Osteoblast (primary cell): ENCODE results near the gene USP40. TPM values are rescaled to one million over a fixed set of nuclear protein-coding genes. Genes with fewer than 3 reads are reported as not detected.

ENCODE experiments used
- DNase-seq: peaks from one replicate; pipeline ENCODE4 v3.0.0; 2011; ENCODE audit warnings: low spot score, mixed read lengths; ENCODE audit not compliant: insufficient read length; ENCODE audit errors: missing footprints
- H2AFZ ChIP-seq: 2 replicates; pipeline ENCODE4 v1.6.0; 2011; ENCODE audit warnings: mild to moderate bottlenecking, low read length
- H3K27ac ChIP-seq: 2 replicates; pipeline ENCODE4 v1.5.1; 2011; ENCODE audit warnings: mild to moderate bottlenecking, low read depth, low read length, moderate library complexity
- H3K27me3 ChIP-seq: 2 replicates; pipeline ENCODE4 v1.6.0; 2012; ENCODE audit warnings: mild to moderate bottlenecking, control low read depth, inconsistent platforms, low read length, moderate library complexity; ENCODE audit not compliant: insufficient read depth
- H3K36me3 ChIP-seq: 2 replicates; pipeline ENCODE4 v1.5.1; 2011; ENCODE audit warnings: mild to moderate bottlenecking, low read length, control low read depth, moderate library complexity; ENCODE audit not compliant: insufficient read depth
- H3K4me1 ChIP-seq: 2 replicates; pipeline ENCODE4 v1.5.1; 2011; ENCODE audit warnings: mild to moderate bottlenecking, low read length, control low read depth, moderate library complexity; ENCODE audit not compliant: insufficient read depth
- H3K4me2 ChIP-seq: 2 replicates; pipeline ENCODE4 v1.6.0; 2011; ENCODE audit warnings: mild to moderate bottlenecking, low read length; ENCODE audit not compliant: insufficient read depth
- H3K4me3 ChIP-seq: fragments of 200-600 bp; sonication (generic); 3 replicates; pipeline ENCODE4 v1.5.1; 2012; ENCODE audit warnings: mild to moderate bottlenecking, low read length, inconsistent platforms; ENCODE audit not compliant: insufficient read depth
- H3K79me2 ChIP-seq: 2 replicates; pipeline ENCODE4 v1.6.0; 2012; ENCODE audit warnings: mild to moderate bottlenecking, low read length, control low read depth, inconsistent platforms; ENCODE audit not compliant: insufficient read depth
- H3K9me3 ChIP-seq: 2 replicates; pipeline ENCODE4 v1.5.1; 2011; ENCODE audit warnings: low read depth, low read length, control low read depth
- H4K20me1 ChIP-seq: 2 replicates; pipeline ENCODE4 v1.6.0; 2012; ENCODE audit warnings: mild to moderate bottlenecking, low read length, control low read depth; ENCODE audit not compliant: insufficient read depth
- total RNA-seq: library from RNA; depleted of rRNA; stranded (reverse); fragments of >200 nt; gene quantifications from 2 replicates; pipeline ENCODE4 v1.2.3, GENCODE V29; 2012
- TF ChIP-seq, protein P1 (sequence below): IDR thresholded peaks from 2 replicates; pipeline ENCODE4 v1.5.1; 2011; ENCODE audit warnings: mild to moderate bottlenecking, low read depth, low read length, moderate library complexity; ENCODE audit errors: extremely low read depth

Gene USP40
- total RNA-seq, 1 donor, result 34.0 TPM

GRCh38 chr2:233544200-233544610, 22.4 kb downstream of the USP40 start:
- no peaks in the 10 kb centered on the region for H3K79me2 ChIP-seq
- no peaks in the 10 kb centered on the region for H3K27me3 ChIP-seq
- H3K36me3 ChIP-seq, result peaks cover 19% of the 10 kb centered on the region
- no peak overlapping the region for H2AFZ ChIP-seq
- no peak overlapping the region for H3K4me3 ChIP-seq
- TF ChIP-seq, protein P1, sequence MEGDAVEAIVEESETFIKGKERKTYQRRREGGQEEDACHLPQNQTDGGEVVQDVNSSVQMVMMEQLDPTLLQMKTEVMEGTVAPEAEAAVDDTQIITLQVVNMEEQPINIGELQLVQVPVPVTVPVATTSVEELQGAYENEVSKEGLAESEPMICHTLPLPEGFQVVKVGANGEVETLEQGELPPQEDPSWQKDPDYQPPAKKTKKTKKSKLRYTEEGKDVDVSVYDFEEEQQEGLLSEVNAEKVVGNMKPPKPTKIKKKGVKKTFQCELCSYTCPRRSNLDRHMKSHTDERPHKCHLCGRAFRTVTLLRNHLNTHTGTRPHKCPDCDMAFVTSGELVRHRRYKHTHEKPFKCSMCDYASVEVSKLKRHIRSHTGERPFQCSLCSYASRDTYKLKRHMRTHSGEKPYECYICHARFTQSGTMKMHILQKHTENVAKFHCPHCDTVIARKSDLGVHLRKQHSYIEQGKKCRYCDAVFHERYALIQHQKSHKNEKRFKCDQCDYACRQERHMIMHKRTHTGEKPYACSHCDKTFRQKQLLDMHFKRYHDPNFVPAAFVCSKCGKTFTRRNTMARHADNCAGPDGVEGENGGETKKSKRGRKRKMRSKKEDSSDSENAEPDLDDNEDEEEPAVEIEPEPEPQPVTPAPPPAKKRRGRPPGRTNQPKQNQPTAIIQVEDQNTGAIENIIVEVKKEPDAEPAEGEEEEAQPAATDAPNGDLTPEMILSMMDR, result no peak
- no peaks in the 10 kb centered on the region for H3K9me3 ChIP-seq
- no peak for DNase-seq
- H4K20me1 ChIP-seq, result no peaks in the 10 kb centered on the region
- no peak overlapping the region for H3K27ac ChIP-seq
- H3K4me2 ChIP-seq, result no peak overlapping the region
- H3K4me1 ChIP-seq, result no peaks in the 10 kb centered on the region

DNA sequence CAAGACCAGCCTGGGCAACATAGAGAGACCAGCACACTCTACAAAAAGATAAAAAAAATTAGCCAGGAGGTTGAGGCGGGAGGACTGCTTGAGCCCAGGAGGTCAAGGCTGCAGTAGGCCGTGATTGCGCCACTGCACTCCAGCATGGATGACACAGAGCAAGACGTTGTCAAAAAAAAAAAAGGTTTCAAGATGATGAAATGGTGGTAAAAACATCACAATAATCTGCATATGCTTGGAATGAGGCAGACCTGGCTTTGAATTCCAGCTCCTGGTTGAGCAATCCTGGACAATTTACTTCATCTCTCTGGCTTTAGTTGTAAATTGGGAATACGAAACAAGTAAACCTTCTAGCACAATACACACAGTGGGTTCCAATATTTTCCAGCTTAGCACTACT, 24.1 kb downstream of the USP40 start:
- Histone ChIP-seq H3K79me2 (no peaks in the 10 kb centered on the region), H3K27ac (peak overlapping the region; percentile 26)

GRCh38 chr2:233538741-233539140, 27.8 kb downstream of the USP40 start:
- H3K4me2 ChIP-seq, result no peak overlapping the region
- no peaks in the 10 kb centered on the region for H4K20me1 ChIP-seq
- no peaks in the 10 kb centered on the region for H3K79me2 ChIP-seq
- H2AFZ ChIP-seq, result no peak overlapping the region
- no peaks in the 10 kb centered on the region for H3K9me3 ChIP-seq
- DNase-seq, result no peak
- H3K27me3 ChIP-seq, result no peaks in the 10 kb centered on the region
- peaks cover 13% of the 10 kb centered on the region for H3K36me3 ChIP-seq
- TF ChIP-seq, protein P1, result no peak
- no peak overlapping the region for H3K27ac ChIP-seq
- no peak overlapping the region for H3K4me3 ChIP-seq
- H3K4me1 ChIP-seq, result no peaks in the 10 kb centered on the region

More for the DNA sequence above, 24.1 kb downstream of the USP40 start:
- H3K9me3 ChIP-seq, result no peaks in the 10 kb centered on the region
- H4K20me1 ChIP-seq, result no peaks in the 10 kb centered on the region
- no peaks in the 10 kb centered on the region for H3K4me1 ChIP-seq
- no peak for DNase-seq
- H2AFZ ChIP-seq, result no peak overlapping the region
- no peaks in the 10 kb centered on the region for H3K27me3 ChIP-seq
- H3K36me3 ChIP-seq, result peaks cover 19% of the 10 kb centered on the region
- TF ChIP-seq, protein P1, result no peak
- H3K4me2 ChIP-seq, result no peak overlapping the region
- H3K4me3 ChIP-seq, result no peak overlapping the region

- Histone ChIP-seq H3K4me1 (no peaks in the 10 kb centered on the region), H3K27me3 (no peaks in the 10 kb centered on the region), H3K4me3 (no peak overlapping the region), H3K27ac (no peak overlapping the region), H3K36me3 (peaks cover 17% of the 10 kb centered on the region), H3K4me2 (no peak overlapping the region), H4K20me1 (no peaks in the 10 kb centered on the region), H3K79me2 (no peaks in the 10 kb centered on the region), H3K9me3 (no peaks in the 10 kb centered on the region), H2AFZ (no peak overlapping the region)
- TF ChIP-seq, protein P1, result no peak
- no peak for DNase-seq
These were observed 31.3 kb downstream of the USP40 start for GRCh38 chr2:233535271-233535670.
